ENCODE measurements around the gene MBTPS2. TPM values are rescaled to one million over a fixed set of nuclear protein-coding genes. Genes with fewer than 3 reads are reported as not detected.

The MBTPS2 gene
- total and polyA plus RNA-seq, 8 donors = 14.5 to 26.5 (median 23.1) TPM

GRCh38 chrX:21929209-21929608, 89.8 kb downstream of the MBTPS2 start:
- intact Hi-C loops (cut with DNase I) = no loop called here
- no peak for DNase-seq
- no peak overlapping the region for H3K4me3 ChIP-seq
- H3K9me3 ChIP-seq = no peaks in the 10 kb centered on the region
- no peaks in the 10 kb centered on the region for H3K4me1 ChIP-seq
- no peak for ATAC-seq
- no peaks in the 10 kb centered on the region for H3K27me3 ChIP-seq
- H3K27ac ChIP-seq = no peak overlapping the region
- TF ChIP-seq, protein P1, sequence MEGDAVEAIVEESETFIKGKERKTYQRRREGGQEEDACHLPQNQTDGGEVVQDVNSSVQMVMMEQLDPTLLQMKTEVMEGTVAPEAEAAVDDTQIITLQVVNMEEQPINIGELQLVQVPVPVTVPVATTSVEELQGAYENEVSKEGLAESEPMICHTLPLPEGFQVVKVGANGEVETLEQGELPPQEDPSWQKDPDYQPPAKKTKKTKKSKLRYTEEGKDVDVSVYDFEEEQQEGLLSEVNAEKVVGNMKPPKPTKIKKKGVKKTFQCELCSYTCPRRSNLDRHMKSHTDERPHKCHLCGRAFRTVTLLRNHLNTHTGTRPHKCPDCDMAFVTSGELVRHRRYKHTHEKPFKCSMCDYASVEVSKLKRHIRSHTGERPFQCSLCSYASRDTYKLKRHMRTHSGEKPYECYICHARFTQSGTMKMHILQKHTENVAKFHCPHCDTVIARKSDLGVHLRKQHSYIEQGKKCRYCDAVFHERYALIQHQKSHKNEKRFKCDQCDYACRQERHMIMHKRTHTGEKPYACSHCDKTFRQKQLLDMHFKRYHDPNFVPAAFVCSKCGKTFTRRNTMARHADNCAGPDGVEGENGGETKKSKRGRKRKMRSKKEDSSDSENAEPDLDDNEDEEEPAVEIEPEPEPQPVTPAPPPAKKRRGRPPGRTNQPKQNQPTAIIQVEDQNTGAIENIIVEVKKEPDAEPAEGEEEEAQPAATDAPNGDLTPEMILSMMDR (IDR thresholded peaks at IDR 0.05) = no peak
- no peaks in the 10 kb centered on the region for H3K36me3 ChIP-seq

GRCh38 chrX:21930986-21931385, 91.6 kb downstream of the MBTPS2 start:
- intact Hi-C loops (cut with DNase I) = no loop called here
- TF ChIP-seq, protein P1 (IDR thresholded peaks at IDR 0.05) = no peak
- DNase-seq (no peak), ATAC-seq (no peak)
- Histone ChIP-seq H3K4me3 (no peak overlapping the region), H3K36me3 (no peaks in the 10 kb centered on the region), H3K4me1 (no peaks in the 10 kb centered on the region), H3K27ac (no peak overlapping the region), H3K9me3 (no peaks in the 10 kb centered on the region), H3K27me3 (no peaks in the 10 kb centered on the region)

DNA sequence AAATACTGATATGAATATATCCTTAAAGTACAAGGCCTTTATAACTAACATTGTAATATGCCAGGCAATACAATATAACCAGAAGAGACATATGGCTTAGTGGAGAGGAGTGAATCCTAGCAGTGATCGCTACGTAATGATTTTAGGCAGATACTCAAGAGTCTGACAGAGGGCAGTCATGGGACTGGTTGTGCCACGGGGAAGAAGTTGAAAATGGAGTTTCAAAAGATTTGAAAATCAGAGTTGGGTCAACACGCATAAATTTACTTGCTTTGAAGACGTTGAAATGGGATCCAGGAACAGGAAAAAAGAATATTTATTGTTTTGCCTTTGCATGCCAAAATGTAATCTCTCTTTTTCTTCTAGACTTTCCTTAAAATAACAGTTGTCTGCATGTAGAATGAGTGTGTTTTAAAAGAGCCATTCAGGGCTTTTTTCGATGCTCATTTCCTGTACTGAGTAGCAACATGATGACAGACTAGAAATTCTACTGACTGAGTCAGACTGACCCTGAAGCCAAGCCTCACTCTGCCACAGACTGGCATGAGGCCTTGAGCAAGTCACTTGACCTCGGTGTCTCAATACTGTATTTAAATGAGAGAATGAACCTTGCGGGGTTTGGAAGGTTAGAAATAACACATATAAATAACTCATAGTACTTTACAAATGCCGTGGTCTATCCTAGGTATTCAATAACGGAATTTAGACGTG, 93.0 kb downstream of the MBTPS2 start:
- peak overlapping the region; percentile 54 to 73 for H3K27ac ChIP-seq
- ATAC-seq (peak; percentile 81), DNase-seq (peak in 1 of 4 donors; percentile 47)
- no peak overlapping the region for H3K4me3 ChIP-seq
- intact Hi-C loops (cut with DNase I) = no loop called here
- H3K9me3 ChIP-seq = no peaks in the 10 kb centered on the region
- no peaks in the 10 kb centered on the region for H3K36me3 ChIP-seq
- TF ChIP-seq, protein P1 (IDR thresholded peaks at IDR 0.05) = no peak
- H3K4me1 ChIP-seq = no peaks in the 10 kb centered on the region
- H3K27me3 ChIP-seq = no peaks in the 10 kb centered on the region

GRCh38 chrX:21933077-21933476, 93.7 kb downstream of the MBTPS2 start:
- no peaks in the 10 kb centered on the region for H3K36me3 ChIP-seq
- DNase-seq (no peak), ATAC-seq (no peak)
- H3K4me3 ChIP-seq = no peak overlapping the region
- H3K27ac ChIP-seq = peak overlapping the region; percentile 54 to 73
- intact Hi-C loops (cut with DNase I) = no loop called here
- H3K9me3 ChIP-seq = no peaks in the 10 kb centered on the region
- TF ChIP-seq, protein P1 (IDR thresholded peaks at IDR 0.05) = no peak
- H3K27me3 ChIP-seq = no peaks in the 10 kb centered on the region
- H3K4me1 ChIP-seq = no peaks in the 10 kb centered on the region

DNA sequence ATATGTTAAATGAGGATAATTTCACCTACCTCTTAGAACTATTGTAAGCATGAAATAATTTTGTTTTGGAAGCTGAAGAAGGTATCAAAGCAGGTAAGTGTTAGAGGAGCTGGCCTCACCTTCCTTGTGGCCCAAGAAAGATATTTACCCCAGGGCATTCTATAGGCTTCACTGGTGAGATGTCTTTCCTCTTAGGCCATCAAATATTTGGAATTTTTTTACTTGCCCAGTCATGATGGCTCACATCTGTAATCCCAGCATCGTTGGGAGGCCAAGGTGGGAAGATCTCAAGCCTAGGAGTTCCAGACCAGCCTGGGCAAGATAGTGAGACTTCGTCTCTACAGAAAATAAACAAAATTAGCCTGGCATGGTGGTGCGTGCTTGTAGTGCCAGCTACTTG, 95.0 kb downstream of the MBTPS2 start:
- H3K9me3 ChIP-seq = no peaks in the 10 kb centered on the region
- no peaks in the 10 kb centered on the region for H3K36me3 ChIP-seq
- intact Hi-C loops (cut with DNase I) = no loop called here
- no peak for ATAC-seq
- H3K4me1 ChIP-seq = no peaks in the 10 kb centered on the region
- no peak for DNase-seq
- no peaks in the 10 kb centered on the region for H3K27me3 ChIP-seq
- H3K27ac ChIP-seq = no peak overlapping the region
- H3K4me3 ChIP-seq = no peak overlapping the region
- TF ChIP-seq, protein P1 (IDR thresholded peaks at IDR 0.05) = no peak

Other genes with a start within 250 kb of the MBTPS2 start
- not detected for gene KLHL34, start 181.3 kb upstream of the MBTPS2 start, total RNA-seq
- under 1 TPM; 0.10 to 0.37 (median 0.23) TPM for gene KLHL34, start 181.3 kb upstream of the MBTPS2 start, polyA plus RNA-seq (ENCODE audit: insufficient read length in 6 of 6)
- gene SMPX, start 81.5 kb upstream of the MBTPS2 start, total RNA-seq = not detected
- gene SMPX, start 81.5 kb upstream of the MBTPS2 start, polyA plus RNA-seq (ENCODE audit: insufficient read length in 6 of 6) = 1 to 10 TPM; 3.2 to 10.0 (median 7.7) TPM
- 1 to 10 TPM; 1.6 to 2.3 TPM for gene YY2, start 16.4 kb downstream of the MBTPS2 start, total RNA-seq
- gene YY2, start 16.4 kb downstream of the MBTPS2 start, polyA plus RNA-seq (ENCODE audit: insufficient read length in 6 of 6) = 1 to 10 TPM; 3.3 to 4.9 (median 4.6) TPM
- gene SMS, start 101.1 kb downstream of the MBTPS2 start, total RNA-seq = 10 to 100 TPM; 68.6 to 80.4 TPM
- 100 to 1,000 TPM in 5 of 6 donors, 10 to 100 TPM in 1; 97.8 to 119 (median 112) TPM for gene SMS, start 101.1 kb downstream of the MBTPS2 start, polyA plus RNA-seq (ENCODE audit: insufficient read length in 6 of 6)
- gene PHEX, start 192.7 kb downstream of the MBTPS2 start, total RNA-seq = 1 to 10 TPM; 4.2 to 5.8 TPM
- gene PHEX, start 192.7 kb downstream of the MBTPS2 start, polyA plus RNA-seq (ENCODE audit: insufficient read length in 6 of 6) = 10 to 100 TPM in 3 of 6 donors, 1 to 10 TPM in 3; 6.4 to 21.6 (median 9.6) TPM

Measured in left lung (tissue), 10 donors.